GM12878 (cell line): ENCODE measurements around the gene PLD4. TPM values are rescaled to one million over a fixed set of nuclear protein-coding genes. Genes with fewer than 3 reads are reported as not detected.

ENCODE experiments used
- ATAC-seq: fragments of 200-7000 bp; cut with Tn5 transposase; 3 replicates; pipeline ENCODE4 v1.9.1; 2020; ENCODE audit warnings: mild to moderate bottlenecking, moderate library complexity
- BruUV-seq: library from RNA; stranded (reverse); fragments of 400-500 nt; replicated peaks from 2 replicates; lab custom pipeline; 2021; lab: Mats Ljungman, UMichigan
- CTCF ChIA-PET: fragments of 300-600 bp; sonication (Branson Sonifier 250); formaldehyde crosslinking; extraction: SDS; loops from one replicate; lab custom pipeline; 2021; ENCODE audit warnings: inconsistent platforms; lab: Yijun Ruan, JAX
- POLR2A ChIA-PET: fragments of 350-600 bp; formaldehyde crosslinking; extraction: SDS; loops from one replicate; lab custom pipeline; 2021; ENCODE audit warnings: inconsistent platforms; lab: Charles Lee
- RAD21 ChIA-PET: fragments of 300-600 bp; sonication (Branson Sonifier 250); formaldehyde crosslinking; loops from one replicate; lab custom pipeline; 2023; ENCODE audit warnings: antibody characterized with exemption; ENCODE audit not compliant: unreplicated experiment; lab: Charles Lee
- SMC1A ChIA-PET: fragments of 300-600 bp; sonication (Branson Sonifier 250); formaldehyde crosslinking; loops from one replicate; lab custom pipeline; 2023; ENCODE audit not compliant: unreplicated experiment, uncharacterized antibody; lab: Charles Lee
- DNase-seq: peaks from one replicate; pipeline ENCODE4 v3.0.0-alpha.2; 2011; ENCODE audit warnings: low read depth, low spot score
- FAIRE-seq: peaks from 3 replicates; lab custom pipeline; 2011; peaks lifted over from hg19 to GRCh38; lab: Jason Lieb, UNC
- H2AFZ ChIP-seq: 2 replicates; pipeline ENCODE4 v1.6.0; 2011; ENCODE audit warnings: low read depth, low read length, control low read depth; ENCODE audit not compliant: control insufficient read depth
- H3K27ac ChIP-seq: 2 replicates; pipeline ENCODE4 v1.5.1; 2011; ENCODE audit warnings: control low read depth; ENCODE audit not compliant: control insufficient read depth, insufficient read depth
- H3K27me3 ChIP-seq, 2 experiments: replicated peaks in 1 of 2; 2 replicates each; pipeline versions ENCODE4 v1.6.0 to v1.6.1; 2011; ENCODE audit warnings: low read length in 1 of 2; ENCODE audit not compliant: control insufficient read depth in 2 of 2, insufficient read depth in 2 of 2
- H3K36me3 ChIP-seq, 2 experiments: 2 replicates each; pipeline ENCODE4 v1.5.1; 2011; ENCODE audit warnings: low read length in 1 of 2; ENCODE audit not compliant: control insufficient read depth in 2 of 2, insufficient read depth in 2 of 2
- H3K4me1 ChIP-seq: 2 replicates; pipeline ENCODE4 v1.6.1; 2011; ENCODE audit warnings: mild to moderate bottlenecking, low read length, moderate library complexity, mixed read lengths; ENCODE audit not compliant: control insufficient read depth, insufficient read depth
- H3K4me2 ChIP-seq: 2 replicates; pipeline ENCODE4 v1.6.0; 2011; ENCODE audit warnings: control low read depth; ENCODE audit not compliant: control insufficient read depth, insufficient read depth
- H3K4me3 ChIP-seq: fragments of 200-600 bp; sonication (generic); 2 replicates; pipeline ENCODE4 v1.5.1; 2016
- H3K79me2 ChIP-seq: 2 replicates; pipeline ENCODE4 v1.6.0; 2011; ENCODE audit warnings: low read length; ENCODE audit not compliant: control insufficient read depth, insufficient read depth
- H3K9ac ChIP-seq: 2 replicates; pipeline ENCODE4 v1.8.0; 2011; ENCODE audit warnings: low read length, control low read depth, mixed read lengths; ENCODE audit not compliant: control insufficient read depth, insufficient read depth
- H3K9me3 ChIP-seq: replicated peaks from 3 replicates; pipeline ENCODE4 v1.5.1; 2011; ENCODE audit warnings: mild to moderate bottlenecking, low read length; ENCODE audit not compliant: control insufficient read depth, insufficient read depth
- H4K20me1 ChIP-seq: 2 replicates; pipeline ENCODE4 v1.6.0; 2011; ENCODE audit not compliant: control insufficient read depth, insufficient read depth
- CEBPB ChIP-seq, 2 experiments: fragments of 150-350 bp in 1 of 2; IDR thresholded peaks; 2 replicates each; pipeline ENCODE4 v1.6.1; 2012 to 2014; ENCODE audit warnings: low read depth in 2 of 2, low read length in 2 of 2, borderline replicate concordance in 1 of 2, inconsistent platforms in 1 of 2
- CEBPZ ChIP-seq: fragments of 150-350 bp; IDR thresholded peaks from 2 replicates; pipeline ENCODE4 v1.6.1; 2016; ENCODE audit warnings: low read depth, low read length
- EP300 ChIP-seq, 2 experiments: fragments of 150-350 bp in 1 of 2; IDR thresholded peaks; 2 replicates each; pipeline ENCODE4 v1.6.1; 2011 to 2012; ENCODE audit warnings: low read depth in 2 of 2, low read length in 2 of 2, borderline replicate concordance in 1 of 2, improper control_type of control experiment in 1 of 2, inconsistent platforms in 1 of 2; ENCODE audit not compliant: control insufficient read depth in 1 of 2
- MXI1 ChIP-seq: fragments of 150-350 bp; IDR thresholded peaks from 2 replicates; pipeline ENCODE4 v1.6.1; 2011; ENCODE audit warnings: low read depth, mild to moderate bottlenecking, inconsistent platforms, low read length, improper control_type of control experiment
- SREBF2 ChIP-seq: IDR thresholded peaks from 2 replicates; pipeline ENCODE4 v1.6.1; 2012; ENCODE audit warnings: mild to moderate bottlenecking, low read length
- TCF12 ChIP-seq: IDR thresholded peaks from 2 replicates; pipeline ENCODE4 v1.6.1; 2011; ENCODE audit warnings: low read depth, mild to moderate bottlenecking, low read length
- TCF3 ChIP-seq: IDR thresholded peaks from 2 replicates; pipeline ENCODE4 v1.6.1; 2012; ENCODE audit warnings: low read depth, mild to moderate bottlenecking, low read length, borderline replicate concordance; ENCODE audit not compliant: insufficient read depth
- WGBS: methylation state at CpG from one replicate; pipeline ENCODE4 v1.1.6; 2016; ENCODE audit warnings: low lambda C conversion rate; ENCODE audit not compliant: insufficient replicate concordance, insufficient coverage; ENCODE audit errors: missing lambda C conversion rate; 5-methylcytosine and 5-hydroxymethylcytosine counted together
- in situ Hi-C: fragments of 300-500 bp; cut with MboI; formaldehyde crosslinking; loops from 9 replicates; pipeline ENCODE4 v1.14.3; 2018; ENCODE audit warnings: mixed read lengths
- intact Hi-C: fragments of 100-400 bp; cut with micrococcal nuclease; formaldehyde crosslinking; loops from one replicate; pipeline ENCODE4 v1.14.2; 2022; ENCODE audit not compliant: unreplicated experiment
- polyA plus RNA-seq, 11 experiments: library from polyadenylated mRNA; depleted of rRNA in 4 of 11; unstranded in 6 of 11; stranded (reverse) in 5 of 11; fragments of >200 nt; fragmentation: Nextera tagmentation in 4 of 11; fragmentation: Illumina TruSeq in 1 of 11; extraction: Ambion mirVana in 4 of 11; extraction: Trizol in 1 of 11; gene quantifications; 1 replicate in 1 of 11; 2 replicates in 10 of 11; pipeline versions ENCODE4 v1.2.1 to v1.2.3, GENCODE V29; 2011 to 2016; ENCODE audit warnings: inconsistent platforms in 2 of 11, missing spikeins in 2 of 11, low read depth in 1 of 11
- total RNA-seq, 4 experiments: library from RNA; depleted of rRNA in 3 of 4; stranded (reverse); fragments of >200 nt in 3 of 4; fragmentation: Illumina TruSeq in 1 of 4; extraction: Trizol in 1 of 4; gene quantifications; 2 replicates each; pipeline versions ENCODE4 v1.2.1 to v1.2.3, GENCODE V29; 2013 to 2021
- TF ChIP-seq, protein P1 (sequence below): IDR thresholded peaks from 2 replicates; pipeline ENCODE4 v1.6.1; 2012; ENCODE audit warnings: mild to moderate bottlenecking, low read depth, low read length

Gene PLD4
- total and polyA plus RNA-seq, 10 of the 15 experiments (the other 5 are each of a cell fraction or from before 2014, with no cell fraction given): 0.20 to 57.7 (median 9.9) TPM

GRCh38 chr14:104881369-104881979 is 43.2 kb upstream of the PLD4 start:
- no peak for FAIRE-seq
- CTCF ChIA-PET: no interaction called here
- WGBS: 23% methylated on average over 12 of the region's 13 CpGs

More at GRCh38 chr14:104881369-104881979, 43.2 kb upstream of the PLD4 start:
- no peak overlapping the region for H3K4me2 ChIP-seq
- no peak for ATAC-seq
- no peak overlapping the region for H3K4me3 ChIP-seq
- no peak overlapping the region for H3K9ac ChIP-seq
- no peaks in the 10 kb centered on the region; the same call in 1 of the 2 replicates for H4K20me1 ChIP-seq
- no peak overlapping the region for H3K27ac ChIP-seq
- TF ChIP-seq TCF3: peak; percentile 65; the same call in 1 of the 2 replicates
- TF ChIP-seq, protein P1, sequence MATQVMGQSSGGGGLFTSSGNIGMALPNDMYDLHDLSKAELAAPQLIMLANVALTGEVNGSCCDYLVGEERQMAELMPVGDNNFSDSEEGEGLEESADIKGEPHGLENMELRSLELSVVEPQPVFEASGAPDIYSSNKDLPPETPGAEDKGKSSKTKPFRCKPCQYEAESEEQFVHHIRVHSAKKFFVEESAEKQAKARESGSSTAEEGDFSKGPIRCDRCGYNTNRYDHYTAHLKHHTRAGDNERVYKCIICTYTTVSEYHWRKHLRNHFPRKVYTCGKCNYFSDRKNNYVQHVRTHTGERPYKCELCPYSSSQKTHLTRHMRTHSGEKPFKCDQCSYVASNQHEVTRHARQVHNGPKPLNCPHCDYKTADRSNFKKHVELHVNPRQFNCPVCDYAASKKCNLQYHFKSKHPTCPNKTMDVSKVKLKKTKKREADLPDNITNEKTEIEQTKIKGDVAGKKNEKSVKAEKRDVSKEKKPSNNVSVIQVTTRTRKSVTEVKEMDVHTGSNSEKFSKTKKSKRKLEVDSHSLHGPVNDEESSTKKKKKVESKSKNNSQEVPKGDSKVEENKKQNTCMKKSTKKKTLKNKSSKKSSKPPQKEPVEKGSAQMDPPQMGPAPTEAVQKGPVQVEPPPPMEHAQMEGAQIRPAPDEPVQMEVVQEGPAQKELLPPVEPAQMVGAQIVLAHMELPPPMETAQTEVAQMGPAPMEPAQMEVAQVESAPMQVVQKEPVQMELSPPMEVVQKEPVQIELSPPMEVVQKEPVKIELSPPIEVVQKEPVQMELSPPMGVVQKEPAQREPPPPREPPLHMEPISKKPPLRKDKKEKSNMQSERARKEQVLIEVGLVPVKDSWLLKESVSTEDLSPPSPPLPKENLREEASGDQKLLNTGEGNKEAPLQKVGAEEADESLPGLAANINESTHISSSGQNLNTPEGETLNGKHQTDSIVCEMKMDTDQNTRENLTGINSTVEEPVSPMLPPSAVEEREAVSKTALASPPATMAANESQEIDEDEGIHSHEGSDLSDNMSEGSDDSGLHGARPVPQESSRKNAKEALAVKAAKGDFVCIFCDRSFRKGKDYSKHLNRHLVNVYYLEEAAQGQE: no peak
- TF ChIP-seq CEBPB (IDR thresholded peaks at IDR 0.05; ENCODE audit: borderline replicate concordance in 1 of 2, low read depth in 2 of 2, low read length in 2 of 2): no peak
- TF ChIP-seq TCF12: peak; percentile 59; the same call in 1 of the 2 replicates
- TF ChIP-seq MXI1: no peak
- TF ChIP-seq CEBPZ: no peak
- TF ChIP-seq EP300 (IDR thresholded peaks at IDR 0.05; ENCODE audit: borderline replicate concordance in 1 of 2, control insufficient read depth in 1 of 2, low read depth in 2 of 2, low read length in 2 of 2): no peak
- no peak for TF ChIP-seq SREBF2
- TF ChIP-seq, all 136 proteins: peak for 2
- SMC1A ChIA-PET: no interaction called here
- H3K4me1 ChIP-seq: no peaks in the 10 kb centered on the region
- DNase-seq: no peak
- no peaks in the 10 kb centered on the region for H3K9me3 ChIP-seq
- H2AFZ ChIP-seq: no peak overlapping the region
- intact Hi-C loops: no loop called here
- no peaks in the 10 kb centered on the region for H3K36me3 ChIP-seq
- RAD21 ChIA-PET: no interaction called here
- in situ Hi-C loops: no loop called here
- no TSS peak for BruUV-seq
- POLR2A ChIA-PET: interaction anchor here (0.5 kb wide), 1 partner anchor 104 kb away, joined by 3 read pairs; the partner anchor contains the start of gene CLBA1
- no peaks in the 10 kb centered on the region for H3K79me2 ChIP-seq
- no peaks in the 10 kb centered on the region for H3K27me3 ChIP-seq
